ENCODE data around the gene RAPGEF2. TPM values are rescaled to one million over a fixed set of nuclear protein-coding genes. Genes with fewer than 3 reads are reported as not detected.
A peak's percentile ranks its signal among the peaks of the same experiment; 100 is the strongest.

The RAPGEF2 gene
- total and polyA plus RNA-seq, 9 of the 15 experiments (the other 6 are each of a cell fraction or from before 2014, with no cell fraction given): 3.1 to 32.6 (median 23.1) TPM

- TF ChIP-seq NKRF (IDR thresholded peaks at IDR 0.05; ENCODE audit: borderline replicate concordance): no peak
- TF ChIP-seq, protein P1, sequence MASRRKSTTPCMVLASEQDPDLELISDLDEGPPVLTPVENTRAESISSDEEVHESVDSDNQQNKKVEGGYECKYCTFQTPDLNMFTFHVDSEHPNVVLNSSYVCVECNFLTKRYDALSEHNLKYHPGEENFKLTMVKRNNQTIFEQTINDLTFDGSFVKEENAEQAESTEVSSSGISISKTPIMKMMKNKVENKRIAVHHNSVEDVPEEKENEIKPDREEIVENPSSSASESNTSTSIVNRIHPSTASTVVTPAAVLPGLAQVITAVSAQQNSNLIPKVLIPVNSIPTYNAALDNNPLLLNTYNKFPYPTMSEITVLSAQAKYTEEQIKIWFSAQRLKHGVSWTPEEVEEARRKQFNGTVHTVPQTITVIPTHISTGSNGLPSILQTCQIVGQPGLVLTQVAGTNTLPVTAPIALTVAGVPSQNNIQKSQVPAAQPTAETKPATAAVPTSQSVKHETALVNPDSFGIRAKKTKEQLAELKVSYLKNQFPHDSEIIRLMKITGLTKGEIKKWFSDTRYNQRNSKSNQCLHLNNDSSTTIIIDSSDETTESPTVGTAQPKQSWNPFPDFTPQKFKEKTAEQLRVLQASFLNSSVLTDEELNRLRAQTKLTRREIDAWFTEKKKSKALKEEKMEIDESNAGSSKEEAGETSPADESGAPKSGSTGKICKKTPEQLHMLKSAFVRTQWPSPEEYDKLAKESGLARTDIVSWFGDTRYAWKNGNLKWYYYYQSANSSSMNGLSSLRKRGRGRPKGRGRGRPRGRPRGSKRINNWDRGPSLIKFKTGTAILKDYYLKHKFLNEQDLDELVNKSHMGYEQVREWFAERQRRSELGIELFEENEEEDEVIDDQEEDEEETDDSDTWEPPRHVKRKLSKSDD (conservative IDR thresholded peaks at IDR 0.05; ENCODE audit: low read length): no peak
- no peak for TF ChIP-seq SIN3A (IDR thresholded peaks at IDR 0.05; ENCODE audit: borderline replicate concordance in 2 of 2, control insufficient read depth in 1 of 2, low read depth in 2 of 2, low read length in 2 of 2)
- TF ChIP-seq, protein P2, sequence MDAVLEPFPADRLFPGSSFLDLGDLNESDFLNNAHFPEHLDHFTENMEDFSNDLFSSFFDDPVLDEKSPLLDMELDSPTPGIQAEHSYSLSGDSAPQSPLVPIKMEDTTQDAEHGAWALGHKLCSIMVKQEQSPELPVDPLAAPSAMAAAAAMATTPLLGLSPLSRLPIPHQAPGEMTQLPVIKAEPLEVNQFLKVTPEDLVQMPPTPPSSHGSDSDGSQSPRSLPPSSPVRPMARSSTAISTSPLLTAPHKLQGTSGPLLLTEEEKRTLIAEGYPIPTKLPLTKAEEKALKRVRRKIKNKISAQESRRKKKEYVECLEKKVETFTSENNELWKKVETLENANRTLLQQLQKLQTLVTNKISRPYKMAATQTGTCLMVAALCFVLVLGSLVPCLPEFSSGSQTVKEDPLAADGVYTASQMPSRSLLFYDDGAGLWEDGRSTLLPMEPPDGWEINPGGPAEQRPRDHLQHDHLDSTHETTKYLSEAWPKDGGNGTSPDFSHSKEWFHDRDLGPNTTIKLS (IDR thresholded peaks at IDR 0.05; ENCODE audit: borderline replicate concordance, low read depth): no peak
- no peak for TF ChIP-seq MTA3 (IDR thresholded peaks at IDR 0.05; ENCODE audit: borderline replicate concordance)
- peak; percentile 14; the same call in 1 of the 2 replicates for TF ChIP-seq STAT5A (IDR thresholded peaks at IDR 0.05; ENCODE audit: borderline replicate concordance, low read length)
- TF ChIP-seq E2F1 (CRISPR knock-in tag; IDR thresholded peaks at IDR 0.05): no peak
- no peak for TF ChIP-seq ZNF583 (CRISPR knock-in tag; IDR thresholded peaks at IDR 0.05)
- no peak for TF ChIP-seq EGR1 (conservative IDR thresholded peaks at IDR 0.05)
- peak; percentile 42; the same call in 1 of the 2 replicates for TF ChIP-seq NBN (IDR thresholded peaks at IDR 0.05; ENCODE audit: low read depth)
- no peak for TF ChIP-seq ZBTB12 (CRISPR knock-in tag; IDR thresholded peaks at IDR 0.05)
- no peak for TF ChIP-seq ZNF511 (CRISPR knock-in tag; IDR thresholded peaks at IDR 0.05)
- TF ChIP-seq COPS2 (conservative IDR thresholded peaks at IDR 0.05): no peak
- TF ChIP-seq EWSR1 (IDR thresholded peaks at IDR 0.05; ENCODE audit: borderline replicate concordance, low read depth, partially characterized antibody): no peak
- TF ChIP-seq CCNT2 (IDR thresholded peaks at IDR 0.05; ENCODE audit: borderline replicate concordance, extremely low read depth, insufficient read length, low read depth, low read length): no peak
- TF ChIP-seq POLR2AphosphoS2 (IDR thresholded peaks at IDR 0.05; ENCODE audit: low read length): no peak
- no peak for TF ChIP-seq MEF2D (tag; conservative IDR thresholded peaks at IDR 0.05; ENCODE audit: low read depth)
Observed at GRCh38 chr4:159175085-159175988, 72.5 kb downstream of the RAPGEF2 start (continued).
